NT2/D1 (cell line): Measurements from ENCODE around the gene PLXNB2.
"Not testable (repeated sequence)": the region's sequence is repeated elsewhere in the genome, so short reads cannot be mapped to it uniquely, and the experiment has no call there.

Source experiments
- SUZ12 ChIP-seq: IDR thresholded peaks from 2 replicates; pipeline ENCODE4 v1.6.1; 2011; ENCODE audit not compliant: insufficient read length, insufficient read depth; ENCODE audit errors: extremely low read depth
- YY1 ChIP-seq: IDR thresholded peaks from 2 replicates; pipeline ENCODE4 v1.6.1; 2011; ENCODE audit not compliant: insufficient read length, insufficient read depth
- ZNF274 ChIP-seq: IDR thresholded peaks from 2 replicates; pipeline ENCODE4 v1.6.1; 2011; ENCODE audit warnings: mild to moderate bottlenecking, low read depth, low read length

DNA sequence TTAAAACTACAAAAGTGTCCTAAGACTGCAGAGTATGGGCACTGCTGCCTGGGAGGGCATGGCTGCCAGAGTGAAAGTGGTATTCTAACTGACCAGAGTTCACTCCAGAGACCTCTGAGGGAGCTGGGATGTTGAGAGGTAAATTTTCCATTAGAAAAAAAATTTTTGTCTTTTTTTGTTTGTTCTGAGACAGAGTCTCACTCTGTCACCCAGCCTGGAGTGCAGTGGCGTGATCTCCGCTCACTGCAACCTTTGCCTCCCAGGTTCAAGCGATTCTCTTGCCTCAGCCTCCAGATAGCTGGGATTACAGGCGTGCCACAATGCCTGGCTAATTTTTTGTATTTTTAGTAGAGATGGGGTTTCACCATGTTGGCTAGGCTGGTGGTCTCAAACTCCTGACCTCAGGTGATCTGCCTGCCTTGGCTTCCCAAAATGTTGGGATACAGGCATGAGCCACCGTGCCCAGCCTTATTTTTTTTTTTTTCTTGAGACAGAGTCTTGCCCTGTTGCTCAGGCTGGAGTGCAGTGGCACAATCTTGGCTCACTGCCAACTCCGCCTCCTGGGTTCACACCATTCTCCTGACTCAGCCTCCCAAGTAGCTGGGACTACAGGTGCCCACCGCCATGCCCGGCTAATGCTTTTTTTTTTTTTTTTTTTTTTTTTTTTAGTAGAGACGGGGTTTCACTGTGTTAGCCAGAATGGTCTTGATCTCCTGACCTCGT lies 15.1 kb upstream of the PLXNB2 start:
- TF ChIP-seq YY1, SUZ12, ZNF274: not testable (repeated sequence)
